PC-9 (cell line): ENCODE results near the gene LYPD6B.

ENCODE experiments used
- CTCF ChIP-seq: fragments of 200-600 bp; sonication (generic); conservative IDR thresholded peaks from 2 replicates; pipeline ENCODE4 v1.6.1; 2017; ENCODE audit warnings: mixed run types, antibody characterized with exemption, mild to moderate bottlenecking, moderate library complexity
- EZH2 ChIP-seq: fragments of 200-600 bp; sonication (generic); IDR thresholded peaks from 2 replicates; pipeline ENCODE4 v1.8.0; 2017; ENCODE audit warnings: antibody characterized with exemption, low read depth

GRCh38 chr2:149027590-149028250, 10.8 kb upstream of the LYPD6B start:
- no peak for TF ChIP-seq CTCF
- TF ChIP-seq EZH2: no peak
